IPS-NIHi11 (cell line): ENCODE measurements around the gene SLC41A1.

Experiments used
- DNase-seq: peaks from one replicate; pipeline ENCODE4 v3.0.0; 2012; ENCODE audit warnings: mixed read lengths, low spot score

SLC41A1 gene

GRCh38 chr1:205751036-205751651 is 61.9 kb downstream of the SLC41A1 start:
- DNase-seq = peak; percentile 17

GRCh38 chr1:205750138-205751035 is 62.6 kb downstream of the SLC41A1 start, which contains the start of gene NUCKS1:
NUCKS1 (minus strand) TSS chr1:205750182; CDS start chr1:205749973, 209 bp downstream.
- DNase-seq = peak; percentile 83

- peak; percentile 96 for DNase-seq
These were observed 63.5 kb downstream of the SLC41A1 start for GRCh38 chr1:205749234-205750137.

- DNase-seq = no peak
These were observed 64.4 kb downstream of the SLC41A1 start for GRCh38 chr1:205748403-205749233.

- no peak for DNase-seq
These were observed 66.1 kb downstream of the SLC41A1 start for GRCh38 chr1:205746757-205747412.

- no peak for DNase-seq
These were observed 68.6 kb downstream of the SLC41A1 start for GRCh38 chr1:205744403-205744802.

- no peak for DNase-seq
These were observed 69.0 kb downstream of the SLC41A1 start for GRCh38 chr1:205743977-205744376.

- DNase-seq = no peak
These were observed 71.3 kb downstream of the SLC41A1 start for GRCh38 chr1:205741681-205742080.

- DNase-seq = no peak
These were observed 73.4 kb downstream of the SLC41A1 start for GRCh38 chr1:205739348-205740160.
